HUES6 (cell line): ENCODE results near the gene ZC3HAV1.
"Not testable (repeated sequence)": the region's sequence is repeated elsewhere in the genome, so short reads cannot be mapped to it uniquely, and the experiment has no call there.

Experiments used
- H3K27ac ChIP-seq: 2 replicates; pipeline ENCODE4 v1.7.0; 2013; ENCODE audit warnings: low read depth, mild to moderate bottlenecking, low read length, inconsistent platforms
- H3K27me3 ChIP-seq: 2 replicates; pipeline ENCODE4 v1.6.1; 2013; ENCODE audit warnings: low read length; ENCODE audit not compliant: control insufficient read depth, insufficient read depth
- H3K36me3 ChIP-seq: 2 replicates; pipeline ENCODE4 v1.6.1; 2013; ENCODE audit warnings: low read length; ENCODE audit not compliant: control insufficient read depth, insufficient read depth
- H3K4me1 ChIP-seq: 2 replicates; pipeline ENCODE4 v1.6.1; 2013; ENCODE audit warnings: low read length; ENCODE audit not compliant: control insufficient read depth, insufficient read depth
- H3K4me3 ChIP-seq: 2 replicates; pipeline ENCODE4 v1.5.1; 2013; ENCODE audit warnings: low read depth, low read length
- H3K9ac ChIP-seq: one replicate; pipeline ENCODE4 v1.6.1; 2013; ENCODE audit warnings: mild to moderate bottlenecking, low read length
- H3K9me3 ChIP-seq: 2 replicates; pipeline ENCODE4 v1.6.1; 2013; ENCODE audit warnings: low read depth, low read length; ENCODE audit not compliant: control insufficient read depth, insufficient read depth

The ZC3HAV1 gene

GRCh38 chr7:139086454-139086853, 23.1 kb downstream of the ZC3HAV1 start:
- Histone ChIP-seq H3K9ac (no peak overlapping the region), H3K4me1 (peaks cover 2% of the 10 kb centered on the region; the same call in 1 of the 2 replicates), H3K4me3 (no peak overlapping the region), H3K27ac (no peak overlapping the region), H3K9me3 (no peaks in the 10 kb centered on the region; the same call in 1 of the 2 replicates), H3K27me3 (no peaks in the 10 kb centered on the region), H3K36me3 (peaks cover 77% of the 10 kb centered on the region)

- Histone ChIP-seq H3K4me3 (no peak overlapping the region), H3K9ac (no peak overlapping the region), H3K27ac (no peak overlapping the region), H3K36me3 (peaks cover 95% of the 10 kb centered on the region), H3K4me1 (no peaks in the 10 kb centered on the region), H3K9me3 (no peaks in the 10 kb centered on the region; the same call in 1 of the 2 replicates), H3K27me3 (no peaks in the 10 kb centered on the region)
Measured at GRCh38 chr7:139084709-139085108, 24.8 kb downstream of the ZC3HAV1 start.

GRCh38 chr7:139081584-139081983, 27.9 kb downstream of the ZC3HAV1 start:
- H3K9ac ChIP-seq, result no peak overlapping the region
- H3K4me1 ChIP-seq, result no peaks in the 10 kb centered on the region
- no peaks in the 10 kb centered on the region for H3K27me3 ChIP-seq
- H3K27ac ChIP-seq, result no peak overlapping the region
- H3K4me3 ChIP-seq, result no peak overlapping the region
- no peaks in the 10 kb centered on the region for H3K9me3 ChIP-seq
- peaks cover 95% of the 10 kb centered on the region for H3K36me3 ChIP-seq

GRCh38 chr7:139080905-139081304, 28.6 kb downstream of the ZC3HAV1 start:
- H3K36me3 ChIP-seq, result peaks cover 95% of the 10 kb centered on the region
- H3K9me3 ChIP-seq, result no peaks in the 10 kb centered on the region
- no peak overlapping the region for H3K9ac ChIP-seq
- H3K4me3 ChIP-seq, result no peak overlapping the region
- no peaks in the 10 kb centered on the region for H3K4me1 ChIP-seq
- H3K27ac ChIP-seq, result no peak overlapping the region
- no peaks in the 10 kb centered on the region for H3K27me3 ChIP-seq

GRCh38 chr7:139079861-139080260, 29.7 kb downstream of the ZC3HAV1 start:
- peaks cover 92% of the 10 kb centered on the region for H3K36me3 ChIP-seq

GRCh38 chr7:139078911-139079310, 30.6 kb downstream of the ZC3HAV1 start:
- Histone ChIP-seq H3K27ac (no peak overlapping the region), H3K4me3 (no peak overlapping the region), H3K4me1 (no peaks in the 10 kb centered on the region), H3K9ac (no peak overlapping the region), H3K9me3 (no peaks in the 10 kb centered on the region), H3K36me3 (peaks cover 84% of the 10 kb centered on the region), H3K27me3 (no peaks in the 10 kb centered on the region)

More at GRCh38 chr7:139079861-139080260, 29.7 kb downstream of the ZC3HAV1 start:
- Histone ChIP-seq H3K27me3 (no peaks in the 10 kb centered on the region), H3K9ac (no peak overlapping the region), H3K4me1 (no peaks in the 10 kb centered on the region), H3K9me3 (no peaks in the 10 kb centered on the region), H3K4me3 (no peak overlapping the region), H3K27ac (no peak overlapping the region)

GRCh38 chr7:139078399-139078798, 31.1 kb downstream of the ZC3HAV1 start:
- Histone ChIP-seq H3K9ac (no peak overlapping the region), H3K36me3 (peaks cover 83% of the 10 kb centered on the region), H3K27me3 (no peaks in the 10 kb centered on the region), H3K4me1 (no peaks in the 10 kb centered on the region), H3K4me3 (no peak overlapping the region), H3K9me3 (no peaks in the 10 kb centered on the region), H3K27ac (no peak overlapping the region)

- H3K9me3 ChIP-seq, H3K4me3 ChIP-seq, H3K27ac ChIP-seq, H3K4me1 ChIP-seq, H3K27me3 ChIP-seq, H3K9ac ChIP-seq: not testable (repeated sequence)
- peaks cover 82% of the 10 kb centered on the region for H3K36me3 ChIP-seq
Measured at GRCh38 chr7:139077706-139078105, 31.8 kb downstream of the ZC3HAV1 start.

- no peak overlapping the region for H3K4me3 ChIP-seq
- H3K36me3 ChIP-seq, result peaks cover 85% of the 10 kb centered on the region
- H3K9me3 ChIP-seq, result no peaks in the 10 kb centered on the region
- no peak overlapping the region for H3K9ac ChIP-seq
- no peaks in the 10 kb centered on the region for H3K4me1 ChIP-seq
- H3K27ac ChIP-seq, result no peak overlapping the region
- no peaks in the 10 kb centered on the region for H3K27me3 ChIP-seq
Measured at GRCh38 chr7:139075871-139076686, 33.4 kb downstream of the ZC3HAV1 start.

- Histone ChIP-seq H3K9ac (no peak overlapping the region), H3K9me3 (no peaks in the 10 kb centered on the region), H3K4me3 (no peak overlapping the region), H3K4me1 (no peaks in the 10 kb centered on the region), H3K27ac (no peak overlapping the region), H3K27me3 (no peaks in the 10 kb centered on the region), H3K36me3 (peaks cover 79% of the 10 kb centered on the region)
Measured at GRCh38 chr7:139075031-139075652, 34.4 kb downstream of the ZC3HAV1 start.

GRCh38 chr7:139072796-139073195, 36.7 kb downstream of the ZC3HAV1 start:
- Histone ChIP-seq H3K36me3 (peaks cover 77% of the 10 kb centered on the region), H3K27ac (no peak overlapping the region), H3K9me3 (no peaks in the 10 kb centered on the region), H3K27me3 (no peaks in the 10 kb centered on the region), H3K4me3 (no peak overlapping the region), H3K9ac (no peak overlapping the region), H3K4me1 (no peaks in the 10 kb centered on the region)
